Testis (tissue), 5 donors: Measurements from ENCODE around the gene GRIK4. TPM values are rescaled to one million over a fixed set of nuclear protein-coding genes. Genes with fewer than 3 reads are reported as not detected.

ENCODE experiments used
- DNase-seq: peaks from one replicate; pipeline ENCODE4 v3.0.0-alpha.2; 2019
- H3K27ac ChIP-seq, 2 donors: fragments of 200-600 bp; sonication (generic); one replicate each; pipeline ENCODE4 v1.5.1; 2019
- H3K27me3 ChIP-seq: fragments of 200-600 bp; sonication (generic); one replicate; pipeline ENCODE4 v1.5.1; 2019
- H3K36me3 ChIP-seq: fragments of 200-600 bp; sonication (generic); one replicate; pipeline ENCODE4 v1.5.1; 2017; ENCODE audit warnings: low read depth; ENCODE audit errors: missing control alignments
- H3K4me1 ChIP-seq: fragments of 200-600 bp; sonication (generic); one replicate; pipeline ENCODE4 v1.5.1; 2019
- H3K4me3 ChIP-seq, 2 donors: fragments of 200-600 bp; sonication (generic); one replicate each; pipeline ENCODE4 v1.5.1; 2017 to 2019
- H3K9me3 ChIP-seq: fragments of 200-600 bp; sonication (generic); one replicate; pipeline ENCODE4 v1.5.1; 2017
- CTCF ChIP-seq, 3 experiments: fragments of 450-650 bp in 2 of 3; fragments of 200-600 bp in 1 of 3; sonication (generic) in 1 of 3; IDR thresholded peaks; one replicate each; pipeline ENCODE4 v1.5.1; 2016 to 2019; ENCODE audit warnings: antibody characterized with exemption in 3 of 3, mild to moderate bottlenecking in 2 of 3, moderate library complexity in 1 of 3
- POLR2A ChIP-seq: fragments of 450-650 bp; IDR thresholded peaks from one replicate; pipeline ENCODE4 v1.6.1; 2017; ENCODE audit warnings: antibody characterized with exemption, mild to moderate bottlenecking, moderate library complexity
- WGBS, 2 donors: methylation state at CpG; one replicate each; pipeline ENCODE4 v1.1.5; 2018; 5-methylcytosine and 5-hydroxymethylcytosine counted together
- intact Hi-C: fragments of 100-400 bp; cut with DNase I; formaldehyde crosslinking; loops from one replicate; pipeline ENCODE4 v1.15.1; 2023; ENCODE audit warnings: low total_unique reads
- long read RNA-seq, 2 donors: transcript quantifications; one replicate each; lab custom pipeline, GENCODE V29; 2026
- polyA plus RNA-seq: library from polyadenylated mRNA; stranded (reverse); fragments of 350-450 nt; fragmentation: Illumina TruSeq; extraction: RNeasy Lipid Tissue Mini Kit (QIAGEN cat#74804); gene quantifications from one replicate; pipeline ENCODE4 v1.2.3, GENCODE V29; 2014; ENCODE audit warnings: low read depth, low replicate concordance; ENCODE audit not compliant: insufficient read depth
- total RNA-seq, 2 donors: library from RNA; depleted of rRNA; stranded (reverse); fragments of >200 nt; gene quantifications; one replicate each; pipeline ENCODE4 v1.2.3, GENCODE V29; 2016

GRIK4 gene
- total RNA-seq (1 to 10 TPM; 2.6 TPM), polyA plus RNA-seq (3.0 TPM)
- long read RNA-seq, donor 1, result 0 reads
- long read RNA-seq, donor 2, result 0 reads

GRCh38 chr11:120511116-120511819 is at the start of gene GRIK4:
Gene GRIK4, plus strand, starts transcription at chr11:120511748. Its CDS starts 148,571 bp downstream, at chr11:120660319.
- intact Hi-C loops, result loop anchor here (5.0 to 10.0 kb wide), 4 partner anchors 174 to 594 kb away; partner anchors contain the start of gene TECTA
- peak; percentile 91 for DNase-seq
- no peaks in the 10 kb centered on the region for H3K27me3 ChIP-seq
- H3K4me3 ChIP-seq, result peak within 1 kb of the TSS; percentile 38 to 47
- peak; percentile 88 to 97 (median 95) for TF ChIP-seq CTCF (IDR thresholded peaks at IDR 0.05)
- TF ChIP-seq POLR2A, result no peak
- no peak within 1 kb of the TSS for H3K27ac ChIP-seq
- H3K4me1 ChIP-seq, result no peaks in the 10 kb centered on the region
- 0 to 1% methylated on average over 11 to 52 of the region's 95 CpGs for WGBS, 2 donors
- no peaks in the 10 kb centered on the region for H3K36me3 ChIP-seq
- H3K9me3 ChIP-seq, result no peaks in the 10 kb centered on the region

GRCh38 chr11:120462825-120463224 is 48.7 kb upstream of the GRIK4 start:
- no peak overlapping the region for H3K27ac ChIP-seq
- no peaks in the 10 kb centered on the region for H3K27me3 ChIP-seq
- whole genome bisulfite sequencing, 2 donors, result 84 to 96% methylated on average over 2 of the region's 2 CpGs
- intact Hi-C loops, result no loop called here
- DNase-seq, result no peak
- H3K4me3 ChIP-seq, result no peak overlapping the region
- H3K36me3 ChIP-seq, result no peaks in the 10 kb centered on the region
- H3K4me1 ChIP-seq, result no peaks in the 10 kb centered on the region
- no peak for TF ChIP-seq CTCF (IDR thresholded peaks at IDR 0.05)
- TF ChIP-seq POLR2A, result no peak
- no peaks in the 10 kb centered on the region for H3K9me3 ChIP-seq

GRCh38 chr11:120465921-120466534 is 45.5 kb upstream of the GRIK4 start:
- H3K36me3 ChIP-seq, result no peaks in the 10 kb centered on the region

GRCh38 chr11:120467627-120468026 is 43.9 kb upstream of the GRIK4 start:
- no peaks in the 10 kb centered on the region for H3K4me1 ChIP-seq
- no peaks in the 10 kb centered on the region for H3K9me3 ChIP-seq
- 92 to 96% methylated on average over 6 of the region's 6 CpGs for WGBS, 2 donors
- H3K27me3 ChIP-seq, result no peaks in the 10 kb centered on the region
- DNase-seq, result no peak
- no peak for TF ChIP-seq POLR2A
- TF ChIP-seq CTCF (IDR thresholded peaks at IDR 0.05), result no peak
- H3K27ac ChIP-seq, result no peak overlapping the region
- intact Hi-C loops, result no loop called here
- H3K36me3 ChIP-seq, result no peaks in the 10 kb centered on the region
- H3K4me3 ChIP-seq, result no peak overlapping the region

More at GRCh38 chr11:120465921-120466534, 45.5 kb upstream of the GRIK4 start:
- 86 to 91% methylated on average over 6 of the region's 6 CpGs for WGBS, 2 donors
- Histone ChIP-seq H3K27ac (no peak overlapping the region), H3K9me3 (no peaks in the 10 kb centered on the region), H3K4me1 (no peaks in the 10 kb centered on the region), H3K27me3 (no peaks in the 10 kb centered on the region), H3K4me3 (no peak overlapping the region)
- DNase-seq, result no peak
- intact Hi-C loops, result no loop called here
- no peak for TF ChIP-seq POLR2A
- no peak for TF ChIP-seq CTCF (IDR thresholded peaks at IDR 0.05)
